HepG2 (cell line): ENCODE data around the gene IGF2BP1. TPM values are rescaled to one million over a fixed set of nuclear protein-coding genes. Genes with fewer than 3 reads are reported as not detected.
A peak's percentile ranks its signal among the peaks of the same experiment; 100 is the strongest.

Source experiments
- ATF5 ChIP-seq: sonication (generic); formaldehyde crosslinking; IDR thresholded peaks from 2 replicates; pipeline ENCODE4 v1.4.0; 2020; ENCODE audit warnings: mild to moderate bottlenecking, low read depth, missing genetic modification reagents
- FLYWCH1 ChIP-seq: sonication (generic); formaldehyde crosslinking; IDR thresholded peaks from 2 replicates; pipeline ENCODE4 v1.8.1; 2023; ENCODE audit warnings: mild to moderate bottlenecking, missing genetic modification reagents
- FOXO1 ChIP-seq: sonication (generic); formaldehyde crosslinking; IDR thresholded peaks from 2 replicates; pipeline ENCODE4 v1.4.0; 2020; ENCODE audit warnings: missing genetic modification reagents
- GABPB1 ChIP-seq: IDR thresholded peaks from 2 replicates; pipeline ENCODE4 v1.6.1; 2016; ENCODE audit warnings: mild to moderate bottlenecking, missing genetic modification reagents, moderate library complexity, missing compliant biosample characterization
- HINFP ChIP-seq: sonication (generic); formaldehyde crosslinking; IDR thresholded peaks from 2 replicates; pipeline ENCODE4 v1.4.0; 2020; ENCODE audit warnings: low read depth, mild to moderate bottlenecking, missing genetic modification reagents
- ISL2 ChIP-seq: sonication (generic); formaldehyde crosslinking; IDR thresholded peaks from 2 replicates; pipeline ENCODE4 v1.5.0; 2020; ENCODE audit warnings: missing genetic modification reagents
- TFDP2 ChIP-seq: sonication (generic); formaldehyde crosslinking; IDR thresholded peaks from 2 replicates; pipeline ENCODE4 v1.4.0; 2020; ENCODE audit warnings: missing genetic modification reagents
- ZBTB10 ChIP-seq: sonication (generic); formaldehyde crosslinking; IDR thresholded peaks from 2 replicates; pipeline ENCODE4 v1.4.0; 2020; ENCODE audit warnings: missing genetic modification reagents, borderline replicate concordance
- ZBTB2 ChIP-seq: sonication (generic); formaldehyde crosslinking; IDR thresholded peaks from 2 replicates; pipeline ENCODE4 v1.8.0; 2022; ENCODE audit warnings: low read depth, missing genetic modification reagents
- ZFP90 ChIP-seq: sonication (generic); formaldehyde crosslinking; IDR thresholded peaks from 2 replicates; pipeline ENCODE4 v1.8.0; 2022; ENCODE audit warnings: missing genetic modification reagents, mild to moderate bottlenecking, inconsistent platforms, borderline replicate concordance
- ZFX ChIP-seq: sonication (generic); formaldehyde crosslinking; IDR thresholded peaks from 2 replicates; pipeline ENCODE4 v1.4.0; 2020; ENCODE audit warnings: mild to moderate bottlenecking, low read depth, missing genetic modification reagents, moderate library complexity
- ZNF101 ChIP-seq: sonication (generic); formaldehyde crosslinking; IDR thresholded peaks from 2 replicates; pipeline ENCODE4 v1.4.0; 2020; ENCODE audit warnings: mild to moderate bottlenecking, low read depth, missing genetic modification reagents, borderline replicate concordance
- ZNF503 ChIP-seq: sonication (generic); formaldehyde crosslinking; IDR thresholded peaks from 2 replicates; pipeline ENCODE4 v1.4.0; 2020; ENCODE audit warnings: missing genetic modification reagents
- ZNF547 ChIP-seq: sonication (generic); formaldehyde crosslinking; IDR thresholded peaks from 2 replicates; pipeline ENCODE4 v1.5.1; 2020; ENCODE audit warnings: mild to moderate bottlenecking, missing genetic modification reagents
- ZNF7 ChIP-seq: IDR thresholded peaks from 2 replicates; pipeline ENCODE4 v1.6.1; 2016; ENCODE audit warnings: missing biosample characterization, missing genetic modification reagents
- ZNF768 ChIP-seq: sonication (generic); formaldehyde crosslinking; IDR thresholded peaks from 2 replicates; pipeline ENCODE4 v1.4.0; 2020; ENCODE audit warnings: missing genetic modification reagents
- ZNF781 ChIP-seq: sonication (generic); formaldehyde crosslinking; IDR thresholded peaks from 2 replicates; pipeline ENCODE4 v1.5.1; 2020; ENCODE audit warnings: borderline replicate concordance, mild to moderate bottlenecking, missing genetic modification reagents; ENCODE audit errors: not compliant biosample characterization
- ZNF883 ChIP-seq: sonication (generic); formaldehyde crosslinking; IDR thresholded peaks from 2 replicates; pipeline ENCODE4 v1.5.1; 2020; ENCODE audit warnings: mild to moderate bottlenecking, missing genetic modification reagents; ENCODE audit errors: not compliant biosample characterization
- polyA plus RNA-seq, 8 experiments: library from polyadenylated mRNA; depleted of rRNA in 3 of 8; stranded (reverse) in 7 of 8; unstranded in 1 of 8; fragments of >200 nt; fragmentation: Illumina TruSeq in 4 of 8; extraction: Trizol in 4 of 8; gene quantifications; 2 replicates each; pipeline versions ENCODE4 v1.2.1 to v1.2.3, GENCODE V29; 2011 to 2016; ENCODE audit warnings: low read depth in 4 of 8, missing spikeins in 1 of 8, mixed read lengths in 1 of 8; ENCODE audit not compliant: insufficient read depth in 1 of 8
- total RNA-seq, 5 experiments: library from RNA; depleted of rRNA; stranded (reverse); fragments of >200 nt; fragmentation: Illumina TruSeq; extraction: Trizol; gene quantifications; 2 replicates each; pipeline ENCODE4 v1.2.3, GENCODE V29; 2016; ENCODE audit warnings: low read depth in 1 of 5

Gene IGF2BP1
- total and polyA plus RNA-seq, 2 of the 13 experiments (the other 11 are each of a cell fraction or from before 2014, with no cell fraction given), result 29.7 to 75.1 TPM

GRCh38 chr17:48997827-48998586, 822 bp downstream of the IGF2BP1 start (continued):
- TF ChIP-seq ATF5, result 0 out of 2 replicates have a peak, but pooled peaks have one; percentile 44
- TF ChIP-seq FOXO1 (CRISPR knock-in tag), result no peak
- TF ChIP-seq ZNF768 (CRISPR knock-in tag), result peak; percentile 61; the same call in 1 of the 2 replicates
- TF ChIP-seq ZNF101 (CRISPR knock-in tag), result no peak; the same call in 1 of the 2 replicates
- no peak for TF ChIP-seq ZFP90
- peak; percentile 67; the same call in 1 of the 2 replicates for TF ChIP-seq ZBTB10 (CRISPR knock-in tag)
- TF ChIP-seq ZBTB2 (CRISPR knock-in tag), result peak; percentile 71
- peak; percentile 3 for TF ChIP-seq ZNF883 (CRISPR knock-in tag)
- 0 out of 2 replicates have a peak, but pooled peaks have one; percentile 36 for TF ChIP-seq ZNF503 (CRISPR knock-in tag)
- TF ChIP-seq TFDP2 (CRISPR knock-in tag), result peak; percentile 59; the same call in 1 of the 2 replicates
- peak; percentile 50 for TF ChIP-seq GABPB1
- TF ChIP-seq FLYWCH1 (CRISPR knock-in tag), result no peak
- TF ChIP-seq ISL2 (CRISPR knock-in tag), result peak; percentile 13; the same call in 1 of the 2 replicates
- peak; percentile 85 for TF ChIP-seq ZFX (CRISPR knock-in tag)
- 0 out of 2 replicates have a peak, but pooled peaks have one; percentile 38 for TF ChIP-seq HINFP
- TF ChIP-seq ZNF7 (CRISPR knock-in tag), result 0 out of 2 replicates have a peak, but pooled peaks have one; percentile 11
- peak; percentile 53 for TF ChIP-seq ZNF781 (CRISPR knock-in tag)
- TF ChIP-seq ZNF547 (CRISPR knock-in tag), result peak; percentile 65; the same call in 1 of the 2 replicates
